ENCODE results near the gene HARS2.

- no peak for TF ChIP-seq CTCF (conservative IDR thresholded peaks at IDR 0.05)
- TF ChIP-seq EZH2 (IDR thresholded peaks at IDR 0.05; ENCODE audit: low read depth) = no peak
Measured at GRCh38 chr5:140674629-140675028, 16.6 kb upstream of the HARS2 start.

All from PC-9 (cell line).